ENCODE measurements around the gene GGT1. TPM values are rescaled to one million over a fixed set of nuclear protein-coding genes. Genes with fewer than 3 reads are reported as not detected.
A peak's percentile ranks its signal among the peaks of the same experiment; 100 is the strongest.

GGT1 gene
- total and polyA plus RNA-seq, 9 donors, result 1.6 to 6.2 (median 3.5) TPM

- DNase-seq, result no peak
- H3K27me3 ChIP-seq, result no peaks in the 10 kb centered on the region
- no peak overlapping the region for H3K27ac ChIP-seq
- intact Hi-C loops (cut with DNase I), result loop anchor here in 1 of 4 donors (2.0 kb wide), 1 partner anchor 58 kb away; no protein-coding TSS in a partner anchor
- H3K4me3 ChIP-seq, result no peak overlapping the region
- 62 to 70% (median 69%) methylated on average over 8 of the region's 8 CpGs for WGBS, 3 donors
- no peaks in the 10 kb centered on the region for H3K9me3 ChIP-seq
- no peaks in the 10 kb centered on the region for H3K36me3 ChIP-seq
- H3K4me1 ChIP-seq (ENCODE audit: insufficient read depth), result no peaks in the 10 kb centered on the region
- TF ChIP-seq CTCF (IDR thresholded peaks at IDR 0.05), result no peak
- no peak for TF ChIP-seq EP300 (IDR thresholded peaks at IDR 0.05)
- TF ChIP-seq POLR2A (IDR thresholded peaks at IDR 0.05), result no peak
These were observed 24.4 kb upstream of the GGT1 start for GRCh38 chr22:24578355-24579257.

- Histone ChIP-seq H3K36me3 (no peaks in the 10 kb centered on the region), H3K9me3 (no peaks in the 10 kb centered on the region), H3K27me3 (no peaks in the 10 kb centered on the region), H3K27ac (no peak overlapping the region), H3K4me3 (no peak overlapping the region), H3K4me1 (ENCODE audit: insufficient read depth) (no peaks in the 10 kb centered on the region)
- DNase-seq, result no peak
- 18 to 22% (median 20%) methylated on average over 1 of the region's 1 CpG for WGBS, 3 donors
- intact Hi-C loops (cut with DNase I), result loop anchor here in 1 of 4 donors (2.0 kb wide), 1 partner anchor 58 kb away; no protein-coding TSS in a partner anchor
- TF ChIP-seq EP300 (IDR thresholded peaks at IDR 0.05) (no peak), CTCF (IDR thresholded peaks at IDR 0.05) (no peak), POLR2A (IDR thresholded peaks at IDR 0.05) (no peak)
These were observed 23.8 kb upstream of the GGT1 start for GRCh38 chr22:24579258-24579601.

- intact Hi-C loops (cut with DNase I), result no loop called here
- H3K27ac ChIP-seq, result no peak overlapping the region
- no peaks in the 10 kb centered on the region for H3K36me3 ChIP-seq
- TF ChIP-seq POLR2A (IDR thresholded peaks at IDR 0.05) (no peak), EP300 (IDR thresholded peaks at IDR 0.05) (no peak), CTCF (IDR thresholded peaks at IDR 0.05) (no peak)
- no peak for DNase-seq
- no peak overlapping the region for H3K4me3 ChIP-seq
- H3K27me3 ChIP-seq, result no peaks in the 10 kb centered on the region
- 75 to 85% (median 81%) methylated on average over 2 of the region's 2 CpGs for WGBS, 3 donors
- no peaks in the 10 kb centered on the region for H3K4me1 ChIP-seq (ENCODE audit: insufficient read depth)
- no peaks in the 10 kb centered on the region for H3K9me3 ChIP-seq
These were observed 22.7 kb upstream of the GGT1 start for GRCh38 chr22:24580276-24580675.

- 85 to 90% (median 86%) methylated on average over 12 of the region's 12 CpGs for WGBS, 3 donors
- Histone ChIP-seq H3K9me3 (no peaks in the 10 kb centered on the region), H3K4me3 (no peak overlapping the region), H3K36me3 (no peaks in the 10 kb centered on the region), H3K27ac (no peak overlapping the region), H3K4me1 (ENCODE audit: insufficient read depth) (no peaks in the 10 kb centered on the region), H3K27me3 (no peaks in the 10 kb centered on the region)
- TF ChIP-seq CTCF (IDR thresholded peaks at IDR 0.05) (no peak), EP300 (IDR thresholded peaks at IDR 0.05) (no peak), POLR2A (IDR thresholded peaks at IDR 0.05) (no peak)
- peak in 2 of 5 donors; percentile 26 to 42 for DNase-seq
- intact Hi-C loops (cut with DNase I), result no loop called here
These were observed 20.8 kb upstream of the GGT1 start for GRCh38 chr22:24582056-24582814.
